ENCODE data around the gene TMEM132C.
"Not testable (repeated sequence)": the region's sequence is repeated elsewhere in the genome, so short reads cannot be mapped to it uniquely, and the experiment has no call there.

Gene TMEM132C

GRCh38 chr12:128600886-128601285 is 333.9 kb downstream of the TMEM132C start:
- no peak for DNase-seq (ENCODE audit: low read depth in 1 of 2, low spot score in 1 of 2)
- Histone ChIP-seq H3K27me3 (ENCODE audit: insufficient read depth, poor library complexity, severe bottlenecking) (no peaks in the 10 kb centered on the region), H3K27ac (replicated peaks) (no peak overlapping the region), H3K4me3 (replicated peaks; ENCODE audit: insufficient read depth, low read length) (no peak overlapping the region)
- TF ChIP-seq CTCF (IDR thresholded peaks at IDR 0.05; ENCODE audit: insufficient read depth, low read length) = no peak
- no peak for TF ChIP-seq GABPA (IDR thresholded peaks at IDR 0.05; ENCODE audit: low read depth)

DNA sequence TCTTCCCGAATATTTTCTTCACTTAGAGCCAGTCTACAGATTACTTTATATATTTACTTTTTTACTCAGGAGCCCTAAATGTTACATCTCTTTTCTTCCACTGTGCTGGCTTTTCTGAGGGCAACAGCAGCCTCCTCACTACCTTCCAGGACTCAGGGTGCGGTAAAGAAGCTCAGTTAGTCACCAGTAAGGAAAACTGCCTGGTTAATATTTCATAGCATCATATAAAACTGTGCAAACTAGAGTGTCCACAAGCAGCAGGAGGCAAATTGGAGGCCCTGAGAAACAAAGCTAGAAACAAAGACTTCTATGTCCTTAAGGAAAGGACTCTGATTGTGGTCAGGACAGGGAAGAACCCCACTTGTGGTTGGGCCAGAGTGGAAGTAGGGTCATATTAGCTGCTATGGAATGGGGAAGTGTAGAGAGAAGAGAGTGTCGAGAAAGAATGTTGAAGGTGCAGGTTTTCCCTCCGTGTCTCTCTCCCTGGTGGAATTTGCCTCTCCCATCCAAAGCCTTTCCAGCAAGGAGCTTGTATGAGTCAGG is 336.7 kb downstream of the TMEM132C start:
- Histone ChIP-seq H3K27me3 (ENCODE audit: insufficient read depth, poor library complexity, severe bottlenecking) (no peaks in the 10 kb centered on the region), H3K4me3 (replicated peaks; ENCODE audit: insufficient read depth, low read length) (no peak overlapping the region), H3K27ac (replicated peaks) (no peak overlapping the region)
- DNase-seq (ENCODE audit: low read depth in 1 of 2, low spot score in 1 of 2) = no peak
- TF ChIP-seq, protein P1, sequence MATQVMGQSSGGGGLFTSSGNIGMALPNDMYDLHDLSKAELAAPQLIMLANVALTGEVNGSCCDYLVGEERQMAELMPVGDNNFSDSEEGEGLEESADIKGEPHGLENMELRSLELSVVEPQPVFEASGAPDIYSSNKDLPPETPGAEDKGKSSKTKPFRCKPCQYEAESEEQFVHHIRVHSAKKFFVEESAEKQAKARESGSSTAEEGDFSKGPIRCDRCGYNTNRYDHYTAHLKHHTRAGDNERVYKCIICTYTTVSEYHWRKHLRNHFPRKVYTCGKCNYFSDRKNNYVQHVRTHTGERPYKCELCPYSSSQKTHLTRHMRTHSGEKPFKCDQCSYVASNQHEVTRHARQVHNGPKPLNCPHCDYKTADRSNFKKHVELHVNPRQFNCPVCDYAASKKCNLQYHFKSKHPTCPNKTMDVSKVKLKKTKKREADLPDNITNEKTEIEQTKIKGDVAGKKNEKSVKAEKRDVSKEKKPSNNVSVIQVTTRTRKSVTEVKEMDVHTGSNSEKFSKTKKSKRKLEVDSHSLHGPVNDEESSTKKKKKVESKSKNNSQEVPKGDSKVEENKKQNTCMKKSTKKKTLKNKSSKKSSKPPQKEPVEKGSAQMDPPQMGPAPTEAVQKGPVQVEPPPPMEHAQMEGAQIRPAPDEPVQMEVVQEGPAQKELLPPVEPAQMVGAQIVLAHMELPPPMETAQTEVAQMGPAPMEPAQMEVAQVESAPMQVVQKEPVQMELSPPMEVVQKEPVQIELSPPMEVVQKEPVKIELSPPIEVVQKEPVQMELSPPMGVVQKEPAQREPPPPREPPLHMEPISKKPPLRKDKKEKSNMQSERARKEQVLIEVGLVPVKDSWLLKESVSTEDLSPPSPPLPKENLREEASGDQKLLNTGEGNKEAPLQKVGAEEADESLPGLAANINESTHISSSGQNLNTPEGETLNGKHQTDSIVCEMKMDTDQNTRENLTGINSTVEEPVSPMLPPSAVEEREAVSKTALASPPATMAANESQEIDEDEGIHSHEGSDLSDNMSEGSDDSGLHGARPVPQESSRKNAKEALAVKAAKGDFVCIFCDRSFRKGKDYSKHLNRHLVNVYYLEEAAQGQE (IDR thresholded peaks at IDR 0.05; ENCODE audit: insufficient replicate concordance, low read depth) = no peak
- no peak for TF ChIP-seq SPI1 (IDR thresholded peaks at IDR 0.05; ENCODE audit: borderline replicate concordance, low read depth)
- no peak for TF ChIP-seq POLR2AphosphoS5 (IDR thresholded peaks at IDR 0.05; ENCODE audit: low read depth)
- TF ChIP-seq CTCF (IDR thresholded peaks at IDR 0.05; ENCODE audit: insufficient read depth, low read length) = no peak
- TF ChIP-seq GABPA (IDR thresholded peaks at IDR 0.05; ENCODE audit: low read depth) = no peak

- H3K27ac ChIP-seq (replicated peaks); H3K4me3 ChIP-seq (replicated peaks; ENCODE audit: insufficient read depth, low read length); DNase-seq (ENCODE audit: low read depth in 1 of 2, low spot score in 1 of 2): not testable (repeated sequence)
Measured at GRCh38 chr12:128604219-128604618, 337.2 kb downstream of the TMEM132C start.

DNA sequence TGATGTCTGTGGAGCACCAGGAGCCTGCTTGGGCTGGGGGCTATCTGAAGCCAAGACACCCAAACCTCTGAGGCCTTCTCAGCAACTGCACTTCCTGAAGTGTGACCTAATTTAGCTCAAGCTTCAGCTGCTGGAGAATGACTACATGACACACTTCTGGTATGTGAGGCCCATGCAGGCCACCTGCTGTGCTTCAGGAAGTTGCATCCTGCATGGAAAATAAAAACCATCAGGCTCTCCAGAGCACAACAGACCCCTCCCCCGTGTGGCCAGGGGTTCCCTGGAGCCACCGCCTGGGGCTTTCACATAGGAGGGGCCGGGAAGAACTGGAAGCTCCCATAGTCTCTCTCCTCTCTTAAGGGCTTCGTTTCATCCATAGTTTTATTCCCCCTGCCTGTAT is 339.1 kb downstream of the TMEM132C start:
- no peak for DNase-seq (ENCODE audit: low read depth in 1 of 2, low spot score in 1 of 2)
- H3K4me3 ChIP-seq (replicated peaks; ENCODE audit: insufficient read depth, low read length) = no peak overlapping the region
- no peak overlapping the region for H3K27ac ChIP-seq (replicated peaks)
- no peaks in the 10 kb centered on the region for H3K27me3 ChIP-seq (ENCODE audit: insufficient read depth, poor library complexity, severe bottlenecking)
- TF ChIP-seq POLR2AphosphoS5 (IDR thresholded peaks at IDR 0.05; ENCODE audit: low read depth) (no peak), GABPA (IDR thresholded peaks at IDR 0.05; ENCODE audit: low read depth) (no peak), SPI1 (IDR thresholded peaks at IDR 0.05; ENCODE audit: borderline replicate concordance, low read depth) (no peak), CTCF (IDR thresholded peaks at IDR 0.05; ENCODE audit: insufficient read depth, low read length) (no peak)
- TF ChIP-seq, protein P1 (IDR thresholded peaks at IDR 0.05; ENCODE audit: insufficient replicate concordance, low read depth) = no peak

More at GRCh38 chr12:128604219-128604618, 337.2 kb downstream of the TMEM132C start:
- H3K27me3 ChIP-seq (ENCODE audit: insufficient read depth, poor library complexity, severe bottlenecking) = not testable (repeated sequence)

Measured in HL-60 (cell line).